H9 (cell line): Measurements from ENCODE around the gene CRYBG2. TPM values are rescaled to one million over a fixed set of nuclear protein-coding genes. Genes with fewer than 3 reads are reported as not detected.

Experiments used
- DNase-seq: peaks from one replicate; pipeline ENCODE4 v3.0.0-alpha.2; 2017
- H2AFZ ChIP-seq: one replicate; pipeline ENCODE4 v1.6.1; 2013; ENCODE audit warnings: mild to moderate bottlenecking, low read length, control low read depth, moderate library complexity
- H2AK5ac ChIP-seq: 2 replicates; pipeline ENCODE4 v1.6.1; 2013; ENCODE audit warnings: low read length, control low read depth, mixed read lengths; ENCODE audit not compliant: insufficient read length
- H2BK120ac ChIP-seq: one replicate; pipeline ENCODE4 v1.6.1; 2013; ENCODE audit warnings: low read depth, mild to moderate bottlenecking, low read length, control low read depth, inconsistent platforms; ENCODE audit not compliant: poor library complexity, severe bottlenecking
- H2BK12ac ChIP-seq: 2 replicates; pipeline ENCODE4 v1.6.1; 2013; ENCODE audit warnings: low read length, control low read depth, mixed read lengths, low read depth; ENCODE audit not compliant: insufficient read length
- H2BK15ac ChIP-seq: 2 replicates; pipeline ENCODE4 v1.6.1; 2013; ENCODE audit warnings: low read depth, low read length, control low read depth
- H2BK20ac ChIP-seq: one replicate; pipeline ENCODE4 v1.6.1; 2013; ENCODE audit warnings: low read depth, mild to moderate bottlenecking, low read length, control low read depth, inconsistent platforms; ENCODE audit not compliant: poor library complexity, severe bottlenecking
- H2BK5ac ChIP-seq: 2 replicates; pipeline ENCODE4 v1.6.1; 2013; ENCODE audit warnings: low read length, control low read depth, mixed read lengths; ENCODE audit not compliant: insufficient read length
- H3K14ac ChIP-seq: 2 replicates; pipeline ENCODE4 v1.6.1; 2013; ENCODE audit warnings: low read length, control low read depth; ENCODE audit not compliant: insufficient read depth
- H3K18ac ChIP-seq: 2 replicates; pipeline ENCODE4 v1.6.1; 2013; ENCODE audit warnings: low read depth, mild to moderate bottlenecking, mixed read lengths, low read length, control low read depth; ENCODE audit not compliant: insufficient read length
- H3K23ac ChIP-seq: 2 replicates; pipeline ENCODE4 v1.6.1; 2013; ENCODE audit warnings: low read length, control low read depth, mixed read lengths, low read depth; ENCODE audit not compliant: insufficient read length
- H3K23me2 ChIP-seq: 2 replicates; pipeline ENCODE4 v1.6.1; 2013; ENCODE audit warnings: low read depth, mild to moderate bottlenecking, mixed read lengths, low read length, control low read depth; ENCODE audit not compliant: insufficient read length, poor library complexity, severe bottlenecking
- H3K27ac ChIP-seq: 2 replicates; pipeline ENCODE4 v1.5.1; 2013; ENCODE audit warnings: low read length, control low read depth, mixed read lengths, low read depth; ENCODE audit not compliant: insufficient read length
- H3K27me3 ChIP-seq: 2 replicates; pipeline ENCODE4 v1.6.1; 2013; ENCODE audit warnings: low read length, control low read depth, inconsistent platforms; ENCODE audit not compliant: insufficient read depth
- H3K4ac ChIP-seq: 2 replicates; pipeline ENCODE4 v1.6.1; 2013; ENCODE audit warnings: low read depth, mild to moderate bottlenecking, control low read depth, inconsistent platforms, low read length, moderate library complexity
- H3K4me1 ChIP-seq: 2 replicates; pipeline ENCODE4 v1.6.1; 2013; ENCODE audit warnings: low read length, control low read depth, inconsistent platforms; ENCODE audit not compliant: insufficient read depth
- H3K4me2 ChIP-seq: 2 replicates; pipeline ENCODE4 v1.6.1; 2013; ENCODE audit warnings: low read length, control low read depth, mixed read lengths; ENCODE audit not compliant: insufficient read length, insufficient read depth
- H3K56ac ChIP-seq: 2 replicates; pipeline ENCODE4 v1.6.1; 2013; ENCODE audit warnings: low read depth, mild to moderate bottlenecking, mixed read lengths, low read length, control low read depth; ENCODE audit not compliant: insufficient read length
- H3K79me1 ChIP-seq: 2 replicates; pipeline ENCODE4 v1.6.1; 2013; ENCODE audit warnings: low read depth, mild to moderate bottlenecking, moderate library complexity, low read length, control low read depth, inconsistent platforms; ENCODE audit not compliant: insufficient read depth, poor library complexity, severe bottlenecking
- H3K79me2 ChIP-seq: 2 replicates; pipeline ENCODE4 v1.6.1; 2013; ENCODE audit warnings: low read length, control low read depth, inconsistent platforms; ENCODE audit not compliant: insufficient read depth
- H3K9ac ChIP-seq: 2 replicates; pipeline ENCODE4 v1.6.1; 2013; ENCODE audit warnings: low read length, control low read depth, mixed read lengths; ENCODE audit not compliant: insufficient read length; ENCODE audit errors: extremely low read depth
- H3K9me3 ChIP-seq: one replicate; pipeline ENCODE4 v1.6.1; 2013; ENCODE audit warnings: low read depth, low read length, inconsistent platforms; ENCODE audit not compliant: control insufficient read depth
- H3T11ph ChIP-seq: one replicate; pipeline ENCODE4 v1.6.1; 2013; ENCODE audit warnings: mild to moderate bottlenecking, low read length, control low read depth, inconsistent platforms
- H4K20me1 ChIP-seq: one replicate; pipeline ENCODE4 v1.6.1; 2013; ENCODE audit not compliant: control insufficient read depth, insufficient read length, insufficient read depth
- H4K5ac ChIP-seq: 2 replicates; pipeline ENCODE4 v1.6.1; 2013; ENCODE audit warnings: low read depth, mild to moderate bottlenecking, mixed read lengths, low read length, control low read depth; ENCODE audit not compliant: insufficient read length
- H4K8ac ChIP-seq: replicated peaks from 2 replicates; pipeline ENCODE4 v1.6.1; 2013; ENCODE audit warnings: low read length, control low read depth, mixed read lengths, low read depth; ENCODE audit not compliant: insufficient read length
- H4K91ac ChIP-seq: 2 replicates; pipeline ENCODE4 v1.6.1; 2013; ENCODE audit warnings: low read depth, mild to moderate bottlenecking, moderate library complexity, mixed read lengths, low read length, control low read depth; ENCODE audit not compliant: insufficient read length
- H3K27ac Mint-ChIP-seq, 3 experiments: 2 replicates in 2 of 3; 3 replicates in 1 of 3; pipeline ENCODE4 v1.8.0; 2020 to 2021; ENCODE audit warnings: mixed read lengths in 3 of 3, mild to moderate bottlenecking in 1 of 3, moderate library complexity in 1 of 3
- H3K27me3 Mint-ChIP-seq: 2 replicates; pipeline ENCODE4 v1.8.0; 2021; ENCODE audit warnings: low read depth, mild to moderate bottlenecking, moderate library complexity, mixed read lengths
- H3K36me3 Mint-ChIP-seq, 3 experiments: 2 replicates in 2 of 3; 3 replicates in 1 of 3; pipeline ENCODE4 v1.8.0; 2020 to 2021; ENCODE audit warnings: low read depth in 3 of 3, mixed read lengths in 3 of 3; ENCODE audit not compliant: insufficient read depth in 1 of 3
- H3K4me1 Mint-ChIP-seq, 2 experiments: 2 replicates each; pipeline ENCODE4 v1.8.0; 2020; ENCODE audit warnings: mixed read lengths in 2 of 2
- H3K4me3 Mint-ChIP-seq, 2 experiments: 2 replicates in 1 of 2; 3 replicates in 1 of 2; pipeline ENCODE4 v1.8.0; 2020 to 2021; ENCODE audit warnings: mild to moderate bottlenecking in 2 of 2, mixed read lengths in 2 of 2, moderate library complexity in 1 of 2
- H3K9me3 Mint-ChIP-seq, 2 experiments: 2 replicates in 1 of 2; 3 replicates in 1 of 2; pipeline ENCODE4 v1.8.0; 2020; ENCODE audit warnings: mild to moderate bottlenecking in 2 of 2, mixed read lengths in 2 of 2, moderate library complexity in 1 of 2
- CTCF ChIP-seq: fragments of 200-600 bp; sonication (generic); conservative IDR thresholded peaks from 3 replicates; pipeline ENCODE4 v1.8.0; 2021; ENCODE audit warnings: antibody characterized with exemption, mild to moderate bottlenecking
- WGBS: extraction: QIAGEN DNeasy Blood & Tissue Kit; methylation state at CpG from one replicate; pipeline ENCODE4 v1.1.7; 2013; ENCODE audit warnings: missing lambda C conversion rate, low lambda C conversion rate, mixed read lengths; ENCODE audit not compliant: insufficient read length; ENCODE audit errors: extremely low coverage; 5-methylcytosine and 5-hydroxymethylcytosine counted together
- total RNA-seq: library from RNA; stranded (reverse); gene quantifications from 2 replicates; pipeline ENCODE4 v1.2.1, GENCODE V29; 2021

CRYBG2 gene
- total RNA-seq, 1 experiment from 2014 or later: 12.8 TPM

GRCh38 chr1:26323382-26323781 lies 30.5 kb downstream of the CRYBG2 start:
- Mint-ChIP-seq H3K9me3 (no peaks in the 10 kb centered on the region), H3K4me1 (peaks cover 10 to 17% of the 10 kb centered on the region in 2 experiments), H3K27ac (no peak overlapping the region), H3K4me3 (no peak overlapping the region), H3K27me3 (no peaks in the 10 kb centered on the region), H3K36me3 (peaks cover 16 to 52% (median 37%) of the 10 kb centered on the region in 3 experiments; a peak in 6 of 7 replicates)
- DNase-seq: no peak
- no peaks in the 10 kb centered on the region for H3K79me1 ChIP-seq
- H3K4me1 ChIP-seq: no peaks in the 10 kb centered on the region
- no peak overlapping the region for H2BK20ac ChIP-seq
- no peaks in the 10 kb centered on the region for H3K23me2 ChIP-seq
- H3K9ac ChIP-seq: no peak overlapping the region
- H2AFZ ChIP-seq: no peak overlapping the region
- H3K79me2 ChIP-seq: no peaks in the 10 kb centered on the region
- H3K18ac ChIP-seq: no peak overlapping the region
- H2BK5ac ChIP-seq: no peak overlapping the region
- H3K27ac ChIP-seq: no peak overlapping the region
- no peak overlapping the region for H4K91ac ChIP-seq
- no peak overlapping the region for H3K56ac ChIP-seq
- no peak overlapping the region for H2BK15ac ChIP-seq
- WGBS: no CpG with 5 or more reads among the region's 2 CpGs
- no peak overlapping the region for H4K5ac ChIP-seq
- no peaks in the 10 kb centered on the region for H3K27me3 ChIP-seq
- H4K8ac ChIP-seq: no peak overlapping the region
- H3K9me3 ChIP-seq: no peaks in the 10 kb centered on the region
- no peak overlapping the region for H3K4ac ChIP-seq
- no peaks in the 10 kb centered on the region for H4K20me1 ChIP-seq
- no peak overlapping the region for H2AK5ac ChIP-seq
- no peak overlapping the region for H3K14ac ChIP-seq
- H3K4me2 ChIP-seq: no peak overlapping the region
- H3K23ac ChIP-seq: no peak overlapping the region
- no peak for TF ChIP-seq CTCF
- H3T11ph ChIP-seq: no peak overlapping the region
- H2BK120ac ChIP-seq: no peak overlapping the region
- no peak overlapping the region for H2BK12ac ChIP-seq
